ENCODE data around the gene PRRT1B.

Gene PRRT1B

GRCh38 chr9:131594906-131595665 lies 49.8 kb downstream of the PRRT1B start:
- no peak for DNase-seq (ENCODE audit: low read depth in 1 of 2, low spot score in 1 of 2)

- DNase-seq (ENCODE audit: low read depth in 1 of 2, low spot score in 1 of 2) = no peak
These were observed 50.5 kb downstream of the PRRT1B start for GRCh38 chr9:131595696-131596429.

GRCh38 chr9:131596430-131596743 lies 51.1 kb downstream of the PRRT1B start:
- no peak for DNase-seq (ENCODE audit: low read depth in 1 of 2, low spot score in 1 of 2)

GRCh38 chr9:131597246-131597645 lies 51.9 kb downstream of the PRRT1B start:
- no peak for DNase-seq (ENCODE audit: low read depth in 1 of 2, low spot score in 1 of 2)

GRCh38 chr9:131598121-131598520 lies 52.8 kb downstream of the PRRT1B start:
- no peak for DNase-seq (ENCODE audit: low read depth in 1 of 2, low spot score in 1 of 2)

- DNase-seq (ENCODE audit: low read depth in 1 of 2, low spot score in 1 of 2) = no peak
These were observed 56.4 kb downstream of the PRRT1B start for GRCh38 chr9:131601683-131602181.

- no peak for DNase-seq (ENCODE audit: low read depth in 1 of 2, low spot score in 1 of 2)
These were observed 57.9 kb downstream of the PRRT1B start for GRCh38 chr9:131603199-131603598.

GRCh38 chr9:131603711-131604439 lies 58.6 kb downstream of the PRRT1B start:
- DNase-seq (ENCODE audit: low read depth in 1 of 2, low spot score in 1 of 2) = no peak

- no peak for DNase-seq (ENCODE audit: low read depth in 1 of 2, low spot score in 1 of 2)
These were observed 60.7 kb downstream of the PRRT1B start for GRCh38 chr9:131605770-131606590.

GRCh38 chr9:131606896-131607567 lies 61.7 kb downstream of the PRRT1B start:
- no peak for DNase-seq (ENCODE audit: low read depth in 1 of 2, low spot score in 1 of 2)

- no peak for DNase-seq (ENCODE audit: low read depth in 1 of 2, low spot score in 1 of 2)
These were observed 62.3 kb downstream of the PRRT1B start for GRCh38 chr9:131607591-131607990.

- DNase-seq (ENCODE audit: low read depth in 1 of 2, low spot score in 1 of 2) = no peak
These were observed 63.2 kb downstream of the PRRT1B start for GRCh38 chr9:131608493-131609037.

Measured in activated T-helper 1 cell treated with anti-CD3 and anti-CD28 coated beads, Interleukin-2, amount 50 U/mL, for 16 hours (primary cell).